Measurements from ENCODE around the gene EPB41L2. TPM values are rescaled to one million over a fixed set of nuclear protein-coding genes. Genes with fewer than 3 reads are reported as not detected.
"Not testable (repeated sequence)": the region's sequence is repeated elsewhere in the genome, so short reads cannot be mapped to it uniquely, and the experiment has no call there.

Gene EPB41L2
- total RNA-seq, 2 donors from 2014 or later, result 43.5 to 47.2 TPM

- ATAC-seq (no peak), DNase-seq (no peak)
- no peak overlapping the region for H3K27ac ChIP-seq
- intact Hi-C loops (cut with DNase I), result no loop called here
- 87 to 96% methylated on average over 2 of the region's 2 CpGs for WGBS, 2 donors
- H3K27me3 ChIP-seq, result no peaks in the 10 kb centered on the region
- TF ChIP-seq POLR2A (IDR thresholded peaks at IDR 0.05), result no peak
- no peak for TF ChIP-seq CTCF (IDR thresholded peaks at IDR 0.05)
- no peak overlapping the region for H3K4me3 ChIP-seq
- H3K36me3 ChIP-seq (replicated peaks in 1 of 2; ENCODE audit: insufficient read depth in 1 of 2, low read depth in 2 of 2), result no peaks in the 10 kb centered on the region
- no peaks in the 10 kb centered on the region for H3K9me3 ChIP-seq
- no peaks in the 10 kb centered on the region for H3K4me1 ChIP-seq
Observed at GRCh38 chr6:130944486-130944885, 118.6 kb downstream of the EPB41L2 start.

- ATAC-seq (no peak), DNase-seq (no peak)
- Histone ChIP-seq H3K4me1 (no peaks in the 10 kb centered on the region), H3K27me3 (no peaks in the 10 kb centered on the region), H3K4me3 (no peak overlapping the region), H3K27ac (no peak overlapping the region), H3K9me3 (no peaks in the 10 kb centered on the region), H3K36me3 (replicated peaks in 1 of 2; ENCODE audit: insufficient read depth in 1 of 2, low read depth in 2 of 2) (no peaks in the 10 kb centered on the region)
- intact Hi-C loops (cut with DNase I), result no loop called here
- no peak for TF ChIP-seq CTCF (IDR thresholded peaks at IDR 0.05)
- TF ChIP-seq POLR2A (IDR thresholded peaks at IDR 0.05), result no peak
- WGBS, 2 donors, result 84 to 85% methylated on average over 4 of the region's 4 CpGs
Observed at GRCh38 chr6:130943738-130944137, 119.3 kb downstream of the EPB41L2 start.

- H3K9me3 ChIP-seq; H3K27ac ChIP-seq; ATAC-seq; H3K27me3 ChIP-seq; intact Hi-C loops (cut with DNase I); H3K4me1 ChIP-seq; H3K4me3 ChIP-seq; H3K36me3 ChIP-seq (replicated peaks in 1 of 2; ENCODE audit: insufficient read depth in 1 of 2, low read depth in 2 of 2); DNase-seq: not testable (repeated sequence)
- WGBS, 2 donors, result 95 to 97% methylated on average over 3 of the region's 3 CpGs
Observed at GRCh38 chr6:130942752-130943151, 120.3 kb downstream of the EPB41L2 start.

GRCh38 chr6:130937942-130938604 is 125.0 kb downstream of the EPB41L2 start:
- H3K4me1 ChIP-seq, result peaks cover 13% of the 10 kb centered on the region
- no peak overlapping the region for H3K27ac ChIP-seq
- no peak for ATAC-seq

GRCh38 chr6:130936933-130937332 is 126.1 kb downstream of the EPB41L2 start:
- DNase-seq (no peak), ATAC-seq (no peak)
- Histone ChIP-seq H3K36me3 (replicated peaks in 1 of 2; ENCODE audit: insufficient read depth in 1 of 2, low read depth in 2 of 2) (no peaks in the 10 kb centered on the region), H3K4me3 (no peak overlapping the region), H3K27me3 (no peaks in the 10 kb centered on the region), H3K4me1 (peaks cover 13% of the 10 kb centered on the region), H3K9me3 (no peaks in the 10 kb centered on the region), H3K27ac (no peak overlapping the region)
- 84 to 96% methylated on average over 5 of the region's 5 CpGs for WGBS, 2 donors
- TF ChIP-seq POLR2A (IDR thresholded peaks at IDR 0.05) (no peak), CTCF (IDR thresholded peaks at IDR 0.05) (no peak)
- intact Hi-C loops (cut with DNase I), result no loop called here

More at GRCh38 chr6:130937942-130938604, 125.0 kb downstream of the EPB41L2 start:
- H3K9me3 ChIP-seq, result no peaks in the 10 kb centered on the region
- no peak for TF ChIP-seq POLR2A (IDR thresholded peaks at IDR 0.05)
- no peak for TF ChIP-seq CTCF (IDR thresholded peaks at IDR 0.05)
- DNase-seq, result no peak
- no peaks in the 10 kb centered on the region for H3K27me3 ChIP-seq
- intact Hi-C loops (cut with DNase I), result no loop called here
- no peaks in the 10 kb centered on the region for H3K36me3 ChIP-seq (replicated peaks in 1 of 2; ENCODE audit: insufficient read depth in 1 of 2, low read depth in 2 of 2)
- H3K4me3 ChIP-seq, result no peak overlapping the region
- WGBS, 2 donors, result 78 to 86% methylated on average over 4 of the region's 4 CpGs

Data from body of pancreas (tissue), 4 donors.